ENCODE results near the gene RAP1GAP2. TPM values are rescaled to one million over a fixed set of nuclear protein-coding genes. Genes with fewer than 3 reads are reported as not detected.

The RAP1GAP2 gene
- total RNA-seq, 1 donor from 2014 or later: 22.6 TPM

GRCh38 chr17:3035968-3036280 lies 239.7 kb downstream of the RAP1GAP2 start:
- TF ChIP-seq POLR2A (IDR thresholded peaks at IDR 0.05) (no peak), CTCF (IDR thresholded peaks at IDR 0.05) (no peak), POLR2AphosphoS5 (IDR thresholded peaks at IDR 0.05; ENCODE audit: insufficient read depth in 1 of 2, low read depth in 1 of 2) (no peak)
- Histone ChIP-seq H3K27ac (no peak overlapping the region), H3K36me3 (no peaks in the 10 kb centered on the region), H3K9me3 (no peaks in the 10 kb centered on the region), H3K27me3 (no peaks in the 10 kb centered on the region), H3K4me1 (no peaks in the 10 kb centered on the region), H3K4me3 (no peak overlapping the region)
- intact Hi-C loops (cut with DNase I): no loop called here
- DNase-seq (ENCODE audit: extremely low spot score in 2 of 2): no peak

- Histone ChIP-seq H3K27ac (no peak overlapping the region), H3K36me3 (no peaks in the 10 kb centered on the region), H3K4me3 (no peak overlapping the region), H3K4me1 (no peaks in the 10 kb centered on the region), H3K27me3 (no peaks in the 10 kb centered on the region), H3K9me3 (no peaks in the 10 kb centered on the region)
- no peak for DNase-seq (ENCODE audit: extremely low spot score in 2 of 2)
- intact Hi-C loops (cut with DNase I): no loop called here
- TF ChIP-seq POLR2AphosphoS5 (IDR thresholded peaks at IDR 0.05; ENCODE audit: insufficient read depth in 1 of 2, low read depth in 1 of 2) (no peak), POLR2A (IDR thresholded peaks at IDR 0.05) (no peak), CTCF (IDR thresholded peaks at IDR 0.05) (no peak)
Measured at GRCh38 chr17:3036800-3037199, 240.6 kb downstream of the RAP1GAP2 start.

GRCh38 chr17:3037259-3037658 lies 241.0 kb downstream of the RAP1GAP2 start:
- TF ChIP-seq POLR2AphosphoS5 (IDR thresholded peaks at IDR 0.05; ENCODE audit: insufficient read depth in 1 of 2, low read depth in 1 of 2) (no peak), POLR2A (IDR thresholded peaks at IDR 0.05) (no peak), CTCF (IDR thresholded peaks at IDR 0.05) (no peak)
- no peak overlapping the region for H3K27ac ChIP-seq
- no peak for DNase-seq (ENCODE audit: extremely low spot score in 2 of 2)
- H3K4me3 ChIP-seq: no peak overlapping the region
- H3K9me3 ChIP-seq: no peaks in the 10 kb centered on the region
- intact Hi-C loops (cut with DNase I): no loop called here
- no peaks in the 10 kb centered on the region for H3K27me3 ChIP-seq
- H3K4me1 ChIP-seq: no peaks in the 10 kb centered on the region
- no peaks in the 10 kb centered on the region for H3K36me3 ChIP-seq

GRCh38 chr17:3038941-3039340 lies 242.7 kb downstream of the RAP1GAP2 start:
- Histone ChIP-seq H3K27ac (no peak overlapping the region), H3K4me3 (no peak overlapping the region), H3K36me3 (no peaks in the 10 kb centered on the region), H3K9me3 (peaks cover under 1% of the 10 kb centered on the region), H3K4me1 (no peaks in the 10 kb centered on the region), H3K27me3 (no peaks in the 10 kb centered on the region)
- intact Hi-C loops (cut with DNase I): no loop called here
- DNase-seq (ENCODE audit: extremely low spot score in 2 of 2): no peak
- TF ChIP-seq POLR2A (IDR thresholded peaks at IDR 0.05): no peak
- TF ChIP-seq POLR2AphosphoS5 (IDR thresholded peaks at IDR 0.05; ENCODE audit: insufficient read depth in 1 of 2, low read depth in 1 of 2): no peak
- no peak for TF ChIP-seq CTCF (IDR thresholded peaks at IDR 0.05)

- H3K4me1 ChIP-seq: no peaks in the 10 kb centered on the region
- intact Hi-C loops (cut with DNase I): no loop called here
Measured at GRCh38 chr17:3039736-3040135, 243.5 kb downstream of the RAP1GAP2 start.

More at GRCh38 chr17:3039736-3040135, 243.5 kb downstream of the RAP1GAP2 start:
- TF ChIP-seq POLR2AphosphoS5 (IDR thresholded peaks at IDR 0.05; ENCODE audit: insufficient read depth in 1 of 2, low read depth in 1 of 2) (no peak), POLR2A (IDR thresholded peaks at IDR 0.05) (no peak), CTCF (IDR thresholded peaks at IDR 0.05) (no peak)
- no peak for DNase-seq (ENCODE audit: extremely low spot score in 2 of 2)
- Histone ChIP-seq H3K36me3 (no peaks in the 10 kb centered on the region), H3K9me3 (peaks cover 3% of the 10 kb centered on the region), H3K27me3 (no peaks in the 10 kb centered on the region), H3K27ac (no peak overlapping the region), H3K4me3 (no peak overlapping the region)
